ENCODE results near the gene KLF1. TPM values are rescaled to one million over a fixed set of nuclear protein-coding genes. Genes with fewer than 3 reads are reported as not detected.

The KLF1 gene
- total RNA-seq, 2 experiments from 2014 or later: 0.16 TPM; not detected in 1

DNA sequence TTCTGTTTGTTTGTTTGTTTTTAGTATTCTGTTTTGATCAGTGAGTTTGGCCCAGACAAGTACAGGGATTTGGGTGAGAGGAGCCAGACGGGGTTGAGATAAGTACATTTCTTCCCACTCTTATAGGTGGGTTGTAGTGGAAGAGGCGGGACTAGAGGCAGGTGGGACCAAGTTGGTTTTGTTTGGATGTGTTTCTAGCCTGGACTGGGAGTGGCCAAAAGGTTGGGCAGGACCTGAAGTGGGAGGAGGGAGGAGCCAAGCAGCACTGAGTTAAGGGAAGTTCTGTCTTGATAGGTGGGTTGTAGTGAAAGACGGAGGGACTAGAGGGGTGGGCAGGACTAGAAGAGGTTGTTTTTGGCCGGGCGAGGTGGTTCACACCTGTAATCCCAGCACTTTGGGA is 14.7 kb downstream of the KLF1 start:
- H3K4me2 ChIP-seq (ENCODE audit: low read length): no peak overlapping the region
- H2AFZ ChIP-seq (ENCODE audit: low read length): no peak overlapping the region
- intact Hi-C loops (cut with micrococcal nuclease; ENCODE audit: unreplicated experiment): no loop called here
- peaks cover 7% of the 10 kb centered on the region for H3K4me1 ChIP-seq (ENCODE audit: insufficient read depth, low read length, poor library complexity, severe bottlenecking)
- H3K79me2 ChIP-seq (ENCODE audit: insufficient read depth, low read depth, low read length): no peaks in the 10 kb centered on the region
- no peaks in the 10 kb centered on the region for H3K9me3 ChIP-seq (ENCODE audit: low read length)
- BruUV-seq (replicated peaks): no TSS peak
- TF ChIP-seq EZH2phosphoT487 (IDR thresholded peaks at IDR 0.05; ENCODE audit: borderline replicate concordance, low read depth, low read length): no peak
- TF ChIP-seq, protein P1, sequence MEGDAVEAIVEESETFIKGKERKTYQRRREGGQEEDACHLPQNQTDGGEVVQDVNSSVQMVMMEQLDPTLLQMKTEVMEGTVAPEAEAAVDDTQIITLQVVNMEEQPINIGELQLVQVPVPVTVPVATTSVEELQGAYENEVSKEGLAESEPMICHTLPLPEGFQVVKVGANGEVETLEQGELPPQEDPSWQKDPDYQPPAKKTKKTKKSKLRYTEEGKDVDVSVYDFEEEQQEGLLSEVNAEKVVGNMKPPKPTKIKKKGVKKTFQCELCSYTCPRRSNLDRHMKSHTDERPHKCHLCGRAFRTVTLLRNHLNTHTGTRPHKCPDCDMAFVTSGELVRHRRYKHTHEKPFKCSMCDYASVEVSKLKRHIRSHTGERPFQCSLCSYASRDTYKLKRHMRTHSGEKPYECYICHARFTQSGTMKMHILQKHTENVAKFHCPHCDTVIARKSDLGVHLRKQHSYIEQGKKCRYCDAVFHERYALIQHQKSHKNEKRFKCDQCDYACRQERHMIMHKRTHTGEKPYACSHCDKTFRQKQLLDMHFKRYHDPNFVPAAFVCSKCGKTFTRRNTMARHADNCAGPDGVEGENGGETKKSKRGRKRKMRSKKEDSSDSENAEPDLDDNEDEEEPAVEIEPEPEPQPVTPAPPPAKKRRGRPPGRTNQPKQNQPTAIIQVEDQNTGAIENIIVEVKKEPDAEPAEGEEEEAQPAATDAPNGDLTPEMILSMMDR (conservative IDR thresholded peaks at IDR 0.05; ENCODE audit: low read length): no peak
- no peak overlapping the region for H3K27ac ChIP-seq (ENCODE audit: low read depth, low read length, poor library complexity, severe bottlenecking)
- no peaks in the 10 kb centered on the region for H3K9me2 ChIP-seq (ENCODE audit: insufficient read depth, low read length)
- CTCF ChIA-PET (ENCODE audit: unreplicated experiment): no interaction called here
- H4K20me1 ChIP-seq (ENCODE audit: insufficient read depth, low read length): no peaks in the 10 kb centered on the region
- no peak overlapping the region for H3K4me3 ChIP-seq (ENCODE audit: low read depth, low read length, poor library complexity, severe bottlenecking)
- no peak for DNase-seq (ENCODE audit: low spot score)
- peaks cover 26% of the 10 kb centered on the region for H3K36me3 ChIP-seq (ENCODE audit: insufficient read depth, low read length)
- POLR2A ChIA-PET: interaction anchor here (0.6 to 1.3 kb wide), 5 partner anchors 8 to 285 kb away, joined by 3 to 9 read pairs (median 3); no protein-coding TSS in a partner anchor

DNA sequence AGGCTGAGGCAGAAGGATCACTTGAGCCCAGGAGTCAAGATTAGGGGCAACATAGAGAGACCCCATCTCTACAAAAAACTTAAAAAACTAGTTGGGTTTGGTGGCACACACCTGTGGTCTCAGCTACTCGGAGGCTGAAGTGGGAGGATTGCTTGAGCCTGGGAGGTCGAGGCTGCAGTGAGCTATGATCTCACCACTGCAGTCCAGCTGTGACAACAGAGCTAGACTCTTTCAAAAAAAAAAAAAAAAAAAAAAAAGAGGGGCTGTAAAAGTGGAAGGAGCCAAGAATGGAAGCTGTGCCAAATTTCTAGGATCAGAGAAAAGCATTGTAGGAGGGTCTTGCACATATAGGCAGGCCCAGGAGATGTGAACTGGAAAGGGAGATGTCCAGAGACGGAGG is 15.3 kb downstream of the KLF1 start:
- CTCF ChIA-PET (ENCODE audit: unreplicated experiment): no interaction called here
- no TSS peak for BruUV-seq (replicated peaks)

DNA sequence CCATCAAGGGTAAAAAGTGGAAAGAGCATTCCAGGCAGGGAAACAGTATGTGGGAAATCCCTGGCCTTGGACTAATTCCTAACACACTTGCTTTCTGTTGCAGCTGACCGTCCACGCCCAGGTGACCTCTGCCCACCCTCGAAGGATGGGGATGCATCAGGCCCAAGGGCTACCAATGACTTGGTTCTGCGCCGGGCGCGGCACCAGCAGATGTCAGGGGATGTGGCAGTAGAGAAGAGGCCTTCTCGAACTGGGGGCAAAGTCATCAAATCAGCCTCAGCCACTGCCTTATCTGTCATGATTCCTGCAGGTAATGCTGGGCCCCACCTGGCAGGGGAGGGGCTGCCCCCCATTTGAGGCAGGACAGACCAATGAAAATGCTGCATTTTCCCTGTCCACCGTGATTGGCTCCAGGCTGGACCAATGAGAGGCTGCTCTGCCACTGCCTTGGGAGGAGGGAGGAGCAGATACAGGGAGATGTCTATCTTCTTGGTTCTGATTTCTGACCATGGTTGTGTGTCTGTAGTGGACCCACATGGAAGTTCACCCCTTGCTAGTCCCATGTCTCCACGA is 18.4 kb downstream of the KLF1 start:
- TF ChIP-seq, protein P1 (conservative IDR thresholded peaks at IDR 0.05; ENCODE audit: low read length): no peak
- TF ChIP-seq EZH2phosphoT487 (IDR thresholded peaks at IDR 0.05; ENCODE audit: borderline replicate concordance, low read depth, low read length): no peak
- ChIA-PET CTCF (ENCODE audit: unreplicated experiment) (no interaction called here), POLR2A (no interaction called here)
- H3K9me3 ChIP-seq (ENCODE audit: low read length): no peaks in the 10 kb centered on the region
- peaks cover 14% of the 10 kb centered on the region for H3K4me1 ChIP-seq (ENCODE audit: insufficient read depth, low read length, poor library complexity, severe bottlenecking)
- intact Hi-C loops (cut with micrococcal nuclease; ENCODE audit: unreplicated experiment): no loop called here
- H3K36me3 ChIP-seq (ENCODE audit: insufficient read depth, low read length): peaks cover 9% of the 10 kb centered on the region
- H3K4me2 ChIP-seq (ENCODE audit: low read length): no peak overlapping the region
- no peak overlapping the region for H3K27ac ChIP-seq (ENCODE audit: low read depth, low read length, poor library complexity, severe bottlenecking)
- no peak overlapping the region for H3K4me3 ChIP-seq (ENCODE audit: low read depth, low read length, poor library complexity, severe bottlenecking)
- H3K9me2 ChIP-seq (ENCODE audit: insufficient read depth, low read length): no peaks in the 10 kb centered on the region
- DNase-seq (ENCODE audit: low spot score): peak; percentile 67
- no peak overlapping the region for H2AFZ ChIP-seq (ENCODE audit: low read length)
- BruUV-seq (replicated peaks): no TSS peak
- H3K79me2 ChIP-seq (ENCODE audit: insufficient read depth, low read depth, low read length): no peaks in the 10 kb centered on the region
- no peaks in the 10 kb centered on the region for H4K20me1 ChIP-seq (ENCODE audit: insufficient read depth, low read length)

More for the DNA sequence above, 15.3 kb downstream of the KLF1 start:
- Histone ChIP-seq H3K36me3 (ENCODE audit: insufficient read depth, low read length) (peaks cover 26% of the 10 kb centered on the region), H3K4me3 (ENCODE audit: low read depth, low read length, poor library complexity, severe bottlenecking) (no peak overlapping the region), H3K27ac (ENCODE audit: low read depth, low read length, poor library complexity, severe bottlenecking) (no peak overlapping the region), H3K9me3 (ENCODE audit: low read length) (no peaks in the 10 kb centered on the region), H4K20me1 (ENCODE audit: insufficient read depth, low read length) (no peaks in the 10 kb centered on the region), H3K4me1 (ENCODE audit: insufficient read depth, low read length, poor library complexity, severe bottlenecking) (peaks cover 12% of the 10 kb centered on the region), H3K79me2 (ENCODE audit: insufficient read depth, low read depth, low read length) (no peaks in the 10 kb centered on the region), H2AFZ (ENCODE audit: low read length) (no peak overlapping the region), H3K9me2 (ENCODE audit: insufficient read depth, low read length) (no peaks in the 10 kb centered on the region), H3K4me2 (ENCODE audit: low read length) (no peak overlapping the region)
- no peak for TF ChIP-seq EZH2phosphoT487 (IDR thresholded peaks at IDR 0.05; ENCODE audit: borderline replicate concordance, low read depth, low read length)
- DNase-seq (ENCODE audit: low spot score): no peak
- intact Hi-C loops (cut with micrococcal nuclease; ENCODE audit: unreplicated experiment): no loop called here
- POLR2A ChIA-PET: interaction anchor here (0.7 to 1.1 kb wide), 3 partner anchors 9 to 17 kb away, joined by 3 to 5 read pairs (median 4); no protein-coding TSS in a partner anchor

Data from OCI-LY7 (cell line).